GM21526 (cell line): Measurements from ENCODE around the gene TMEM59L.
"Not testable (repeated sequence)": the region's sequence is repeated elsewhere in the genome, so short reads cannot be mapped to it uniquely, and the experiment has no call there.

Experiments
- ATAC-seq: cut with Tn5 transposase; IDR thresholded peaks from one replicate; pipeline ENCODE4 v1.9.1; 2021; ENCODE audit warnings: moderate library complexity; ENCODE audit not compliant: unreplicated experiment, low FRiP score

TMEM59L gene

GRCh38 chr19:18612772-18613588 lies at the start of gene TMEM59L:
Gene TMEM59L (plus strand): TSS chr19:18612870. CDS start chr19:18612959, 89 bp downstream.
- ATAC-seq = no peak

DNA sequence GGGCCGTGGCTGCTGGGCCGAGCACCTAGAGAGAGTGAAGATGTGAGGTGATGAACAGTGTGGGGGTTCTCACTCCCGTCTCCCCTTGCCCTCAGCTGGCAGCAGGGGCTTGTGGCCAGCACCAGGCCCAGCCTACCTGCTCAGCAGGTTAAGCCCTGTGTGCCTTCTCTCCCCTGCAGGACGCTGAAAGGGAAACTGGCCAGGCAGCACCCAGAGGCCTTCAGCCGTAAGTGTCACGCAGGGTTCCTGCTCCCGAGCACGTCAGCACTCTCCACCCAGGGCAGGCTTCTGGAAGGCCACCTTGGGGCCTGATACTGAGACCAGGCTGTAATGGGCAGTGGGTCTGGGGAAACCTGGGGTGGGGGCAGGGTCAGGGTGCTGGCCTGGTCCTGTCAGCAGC lies 45.7 kb upstream of the TMEM59L start:
- no peak for ATAC-seq

DNA sequence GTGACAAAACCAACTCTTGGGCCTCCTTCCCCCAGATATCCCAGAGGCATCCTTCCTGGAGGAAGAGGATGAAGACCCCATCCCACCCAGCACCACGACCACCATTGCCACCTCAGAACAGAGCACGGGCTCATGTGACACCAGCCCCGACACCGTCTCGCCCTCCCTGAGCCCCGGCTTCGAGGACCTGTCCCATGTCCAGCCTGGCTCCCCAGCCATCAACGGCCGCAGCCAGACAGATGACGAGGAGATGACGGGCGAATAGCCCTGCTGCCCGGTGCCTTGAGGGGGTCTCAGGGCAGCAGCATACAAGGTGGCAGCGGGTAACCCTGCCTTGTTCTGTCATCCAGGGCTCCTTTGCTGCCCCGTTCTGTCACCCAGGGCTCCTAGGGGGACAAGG lies 44.3 kb upstream of the TMEM59L start:
- ATAC-seq = no peak

- peak; percentile 75 for ATAC-seq
Measured at GRCh38 chr19:18571564-18572344, 40.9 kb upstream of the TMEM59L start, which contains the start of gene UBA52. Gene UBA52 (plus strand): TSS chr19:18571857. CDS start chr19:18573301, 1,444 bp downstream.

DNA sequence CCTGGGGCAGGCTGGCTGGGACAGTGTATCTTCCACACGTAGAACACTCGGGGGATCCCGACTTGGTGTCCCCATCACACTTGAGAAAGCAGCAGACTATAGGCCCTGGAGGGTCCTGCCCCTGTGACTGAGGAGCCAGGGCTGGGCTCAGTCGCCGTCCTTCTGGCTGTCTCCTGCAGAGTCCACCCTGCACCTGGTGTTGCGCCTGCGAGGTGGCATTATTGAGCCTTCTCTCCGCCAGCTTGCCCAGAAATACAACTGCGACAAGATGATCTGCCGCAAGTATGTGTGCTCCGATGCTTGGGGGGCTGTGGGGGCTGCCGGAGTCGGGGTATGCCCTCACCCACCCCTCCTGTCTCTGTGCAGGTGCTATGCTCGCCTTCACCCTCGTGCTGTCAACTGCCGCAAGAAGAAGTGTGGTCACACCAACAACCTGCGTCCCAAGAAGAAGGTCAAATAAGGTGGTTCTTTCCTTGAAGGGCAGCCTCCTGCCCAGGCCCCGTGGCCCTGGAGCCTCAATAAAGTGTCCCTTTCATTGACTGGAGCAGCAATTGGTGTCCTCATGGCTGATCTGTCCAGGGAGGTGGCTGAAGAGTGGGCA lies 37.9 kb upstream of the TMEM59L start:
- ATAC-seq = no peak

- no peak for ATAC-seq
Measured at GRCh38 chr19:18576383-18576782, 36.3 kb upstream of the TMEM59L start.

DNA sequence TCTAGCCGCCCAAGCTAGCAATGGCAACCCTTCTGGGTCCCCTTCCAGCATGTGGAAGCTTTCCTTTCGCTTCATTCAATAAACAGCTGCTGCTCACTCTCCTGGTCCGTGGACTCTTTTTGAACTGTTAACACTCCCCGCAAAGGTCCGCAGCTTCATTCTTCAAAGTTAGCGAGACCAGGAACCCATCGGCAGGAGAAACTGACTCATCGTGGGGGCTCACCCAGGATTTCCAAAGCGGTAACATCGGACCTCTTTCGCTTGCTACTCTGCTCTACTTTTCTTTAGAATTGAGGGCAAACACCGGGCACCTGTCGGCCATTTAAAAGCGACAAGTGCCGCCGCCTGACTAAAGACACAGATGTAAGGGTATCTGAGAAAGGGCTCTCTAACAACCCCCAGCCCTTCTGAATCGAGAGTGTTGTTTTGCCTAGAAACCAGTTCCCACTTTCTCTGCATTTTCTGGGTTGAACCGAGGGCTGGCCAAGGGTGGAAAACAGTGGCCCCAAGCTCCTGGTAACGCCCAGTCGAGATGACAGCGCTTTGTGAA lies 35.2 kb upstream of the TMEM59L start:
- ATAC-seq = no peak

DNA sequence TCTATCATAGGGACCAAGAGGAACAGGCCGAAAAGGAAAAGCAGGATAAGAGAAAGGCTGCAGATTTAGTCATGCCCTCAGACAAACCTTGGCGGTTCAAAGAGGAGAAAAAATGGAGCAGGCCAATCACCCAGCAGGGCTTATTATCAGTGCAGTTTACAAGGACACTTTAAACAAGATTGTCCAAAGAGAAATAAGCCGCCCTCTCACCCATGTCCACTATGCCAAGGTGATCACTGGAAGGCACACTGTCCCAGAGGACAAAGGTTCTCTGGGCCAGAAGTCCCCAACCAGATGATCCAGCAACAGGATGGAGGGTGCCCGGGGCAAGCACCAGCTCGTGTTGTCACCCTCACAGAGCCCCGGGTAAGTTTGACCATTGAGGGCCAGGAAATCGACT lies 32.4 kb upstream of the TMEM59L start:
- ATAC-seq = no peak

DNA sequence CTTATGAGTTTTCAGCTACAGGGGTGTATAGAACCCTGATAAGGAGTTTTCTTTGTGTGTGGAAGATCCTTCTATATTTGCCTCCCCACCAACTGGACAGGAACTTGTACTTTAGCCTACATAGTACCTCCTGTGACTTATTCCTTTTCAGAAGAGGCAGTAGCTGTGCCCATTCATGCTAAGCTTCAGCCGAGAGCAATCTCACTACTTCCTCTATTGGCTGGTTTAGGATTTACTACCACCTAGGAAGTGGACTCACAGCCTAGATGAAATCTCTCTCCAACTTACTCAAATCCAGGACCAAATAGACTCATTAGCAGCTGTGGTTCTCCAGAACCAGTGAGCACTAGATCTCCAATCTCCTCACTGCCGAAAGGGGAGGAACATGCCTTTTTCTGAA lies 26.4 kb upstream of the TMEM59L start:
- ATAC-seq = no peak

- no peak for ATAC-seq
Measured at GRCh38 chr19:18587561-18587960, 25.1 kb upstream of the TMEM59L start.

DNA sequence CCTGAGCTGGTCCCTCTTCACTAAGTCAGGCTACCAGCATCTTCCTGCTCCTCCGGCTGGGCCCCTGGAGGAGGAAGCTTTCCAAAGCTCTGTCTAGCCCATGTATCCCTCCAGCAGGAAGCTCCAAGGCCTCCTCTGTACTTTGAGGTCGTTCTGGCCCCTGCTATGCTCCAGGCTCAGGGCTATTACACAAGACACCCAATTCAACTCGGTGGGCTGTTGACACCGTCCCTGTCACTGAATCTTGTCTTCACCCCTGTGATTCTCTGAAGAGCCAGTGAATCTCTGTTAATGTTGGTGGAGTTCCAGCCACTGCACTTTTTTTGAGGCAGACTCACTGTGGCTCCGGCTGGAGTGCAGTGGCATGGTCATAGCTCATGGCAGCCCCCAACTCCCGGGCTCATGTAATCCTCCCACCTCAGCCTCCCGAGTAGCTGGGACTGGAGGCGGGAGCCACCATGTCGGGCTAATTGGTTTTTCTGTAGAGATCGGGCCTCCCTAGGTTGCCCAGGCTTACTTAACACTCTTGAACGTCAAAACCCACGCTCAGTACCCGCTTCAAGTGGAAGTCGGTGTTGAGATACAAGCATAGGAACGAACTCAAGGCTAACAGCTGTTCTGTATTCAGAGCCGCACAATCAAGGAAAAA lies 24.6 kb upstream of the TMEM59L start:
- ATAC-seq = peak; percentile 5

GRCh38 chr19:18588611-18589379 lies 23.9 kb upstream of the TMEM59L start, which contains the start of gene REX1BD:
Gene REX1BD (plus strand): TSS chr19:18588798. CDS start chr19:18588802, 4 bp downstream.
- peak; percentile 55 for ATAC-seq

DNA sequence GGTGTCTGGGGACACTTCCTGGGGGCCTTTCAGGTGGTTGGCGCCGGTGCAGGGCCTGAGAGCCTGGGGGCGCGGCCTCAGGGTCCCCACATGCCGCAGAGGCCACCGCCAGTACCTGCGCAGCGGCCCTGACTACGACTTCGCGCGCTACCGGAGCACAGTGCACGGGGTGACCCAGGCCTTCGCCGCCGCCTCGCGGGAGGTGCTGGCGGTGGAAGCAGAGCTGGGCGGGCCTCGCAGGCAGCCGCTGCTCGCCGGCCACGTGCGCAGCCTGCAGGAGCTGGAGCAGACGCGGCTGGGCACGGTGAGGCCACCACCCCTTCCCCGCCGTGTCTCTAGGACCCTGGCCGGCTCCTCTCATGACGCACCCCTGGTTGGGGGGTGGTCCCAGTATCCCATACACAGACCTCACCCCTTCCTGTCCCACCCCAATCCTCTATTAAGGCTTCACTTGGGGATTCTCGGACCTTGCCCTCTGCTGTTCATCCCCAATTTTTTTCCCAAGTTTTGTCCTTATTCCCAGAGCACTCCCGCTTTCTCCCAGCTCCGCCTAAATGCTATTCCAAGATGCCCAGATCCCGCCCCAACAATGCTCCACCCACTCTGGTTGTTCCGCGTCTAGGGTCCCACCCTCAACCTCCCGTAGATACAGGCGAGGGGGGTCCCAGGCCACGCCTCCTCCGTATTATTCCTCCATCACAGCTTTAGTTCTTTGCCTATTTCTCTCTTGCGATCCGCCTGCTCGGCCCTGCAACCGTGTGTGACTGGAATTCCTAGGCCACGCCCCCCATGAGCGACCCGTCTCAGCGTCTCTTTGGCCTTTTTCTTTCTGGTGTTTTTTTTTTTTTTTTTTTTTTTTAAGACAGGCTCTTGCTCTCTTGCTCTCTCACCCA lies 23.0 kb upstream of the TMEM59L start:
- peak; percentile 31 for ATAC-seq

- ATAC-seq = no peak
Measured at GRCh38 chr19:18590273-18591272, 22.1 kb upstream of the TMEM59L start.

GRCh38 chr19:18591735-18592385 lies 20.8 kb upstream of the TMEM59L start:
- no peak for ATAC-seq

GRCh38 chr19:18592732-18593131 lies 19.9 kb upstream of the TMEM59L start:
- not testable (repeated sequence) for ATAC-seq
